BLaER1 treated with 17β-estradiol and CSF1 and Interleukin-3, amounts not matched to agents 10 nM and 100 nM (cell line): ENCODE results near the gene PCNT.

Experiments
- H3K27ac ChIP-seq, 11 experiments: shearing (Covaris generic); formaldehyde crosslinking; 2 replicates each; pipeline ENCODE4 v1.8.1; 2022
- H3K27me3 ChIP-seq, 11 experiments: shearing (Covaris generic); formaldehyde crosslinking; 2 replicates each; pipeline ENCODE4 v1.8.1; 2022
- H3K36me3 ChIP-seq, 11 experiments: shearing (Covaris generic); formaldehyde crosslinking; 2 replicates each; pipeline ENCODE4 v1.8.1; 2022
- H3K4me1 ChIP-seq, 10 experiments: shearing (Covaris generic); formaldehyde crosslinking; 2 replicates each; pipeline ENCODE4 v1.8.1; 2022
- H3K4me2 ChIP-seq, 11 experiments: shearing (Covaris generic); formaldehyde crosslinking; 2 replicates each; pipeline ENCODE4 v1.8.1; 2022
- H3K4me3 ChIP-seq, 10 experiments: shearing (Covaris generic); formaldehyde crosslinking; 2 replicates each; pipeline ENCODE4 v1.8.1; 2022
- H3K9ac ChIP-seq, 11 experiments: shearing (Covaris generic); formaldehyde crosslinking; 2 replicates each; pipeline ENCODE4 v1.8.1; 2022
- H3K9me3 ChIP-seq, 11 experiments: shearing (Covaris generic); formaldehyde crosslinking; replicated peaks in 1 of 11; 2 replicates each; pipeline ENCODE4 v1.8.1; 2022
- H4K20me1 ChIP-seq, 11 experiments: shearing (Covaris generic); formaldehyde crosslinking; 2 replicates each; pipeline ENCODE4 v1.8.1; 2022
- Cebpa-rat ChIP-seq, 11 experiments: shearing (Covaris generic); IDR thresholded peaks; 2 replicates each; pipeline ENCODE4 v1.8.1; 2022

The PCNT gene

GRCh38 chr21:46483300-46484295 lies 159.6 kb downstream of the PCNT start:
- Histone ChIP-seq H3K27me3 (no peaks in the 10 kb centered on the region), H4K20me1 (peaks cover 0 to 80% (median 19%) of the 10 kb centered on the region in 11 experiments; a peak in 17 of 22 replicates), H3K27ac (no peak overlapping the region), H3K36me3 (peaks cover 28 to 86% (median 59%) of the 10 kb centered on the region in 11 experiments), H3K4me2 (no peak overlapping the region), H3K9me3 (no peaks in the 10 kb centered on the region), H3K4me3 (no peak overlapping the region), H3K9ac (no peak overlapping the region), H3K4me1 (peaks cover 0 to 12% (median 0%) of the 10 kb centered on the region in 10 experiments; a peak in 3 of 20 replicates)
- TF ChIP-seq Cebpa-rat (IDR thresholded peaks at IDR 0.05): no peak

- H3K9me3 ChIP-seq: no peaks in the 10 kb centered on the region; a peak in 1 of 22 replicates
- no peak overlapping the region for H3K4me2 ChIP-seq
- H3K27me3 ChIP-seq: no peaks in the 10 kb centered on the region
- TF ChIP-seq Cebpa-rat (IDR thresholded peaks at IDR 0.05): no peak
- H3K9ac ChIP-seq: no peak overlapping the region
- no peak overlapping the region for H3K27ac ChIP-seq
- H3K36me3 ChIP-seq: peaks cover 35 to 87% (median 61%) of the 10 kb centered on the region in 11 experiments
- peaks cover 0 to 69% (median 14%) of the 10 kb centered on the region in 11 experiments; a peak in 15 of 22 replicates for H4K20me1 ChIP-seq
- no peak overlapping the region for H3K4me3 ChIP-seq
- H3K4me1 ChIP-seq: no peaks in the 10 kb centered on the region; a peak in 1 of 20 replicates
Measured at GRCh38 chr21:46486481-46487126, 162.6 kb downstream of the PCNT start.

DNA sequence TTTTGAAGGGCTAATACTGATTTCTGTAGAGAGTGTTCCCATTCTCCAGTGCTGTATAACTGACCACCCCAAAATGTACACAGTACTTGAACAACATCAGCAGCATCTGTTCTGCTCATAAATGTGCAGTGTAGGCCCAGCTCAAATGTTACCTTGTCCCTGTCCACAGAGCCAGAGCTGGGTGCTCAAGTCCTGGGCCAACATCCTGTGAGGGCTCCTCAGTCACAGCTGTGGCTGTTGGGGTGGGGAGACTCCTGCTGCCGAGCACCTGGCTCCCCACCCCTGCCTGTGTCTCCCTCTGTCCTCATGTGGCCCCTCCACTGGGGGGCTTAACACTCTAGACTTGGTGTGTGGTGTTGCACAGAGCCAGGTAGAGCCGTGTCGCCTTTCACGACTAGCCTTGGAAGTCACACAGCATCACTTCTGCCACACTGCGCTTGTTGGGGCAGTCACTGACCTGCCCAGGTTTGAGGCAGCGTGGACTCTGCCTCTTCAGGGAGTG lies 165.3 kb downstream of the PCNT start:
- Histone ChIP-seq H3K4me1 (no peaks in the 10 kb centered on the region), H3K36me3 (peaks cover 61 to 100% (median 81%) of the 10 kb centered on the region in 11 experiments), H3K9ac (no peak overlapping the region), H3K9me3 (peaks cover 14 to 24% (median 21%) of the 10 kb centered on the region in 11 experiments; a peak in 21 of 22 replicates), H3K27me3 (no peaks in the 10 kb centered on the region), H3K4me3 (no peak overlapping the region), H3K4me2 (no peak overlapping the region), H4K20me1 (peaks cover 0 to 43% (median 5%) of the 10 kb centered on the region in 11 experiments; a peak in 7 of 22 replicates), H3K27ac (no peak overlapping the region)
- TF ChIP-seq Cebpa-rat (IDR thresholded peaks at IDR 0.05): no peak

DNA sequence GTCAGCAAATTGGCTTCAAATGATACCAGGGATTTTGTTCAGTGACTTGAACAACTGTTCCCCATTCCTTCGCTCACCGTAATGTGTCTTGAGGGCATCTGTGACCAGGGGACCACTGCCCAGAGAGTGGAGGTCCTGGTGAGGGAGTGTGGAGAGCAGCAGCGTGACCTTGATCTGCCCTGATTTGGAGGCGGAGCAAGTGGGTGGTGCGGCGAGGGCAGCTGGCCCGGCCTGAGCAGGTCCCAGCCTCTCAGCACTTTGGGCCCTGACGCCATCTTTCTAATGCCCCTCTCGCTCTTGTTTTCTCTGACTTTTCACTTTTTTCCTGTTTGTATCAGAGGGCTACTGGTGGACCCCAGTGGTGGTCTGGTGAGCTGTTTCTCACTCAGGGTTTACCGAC lies 165.8 kb downstream of the PCNT start:
- H3K27ac ChIP-seq: no peak overlapping the region
- H4K20me1 ChIP-seq: peaks cover 0 to 37% (median 5%) of the 10 kb centered on the region in 11 experiments; a peak in 7 of 22 replicates
- H3K4me1 ChIP-seq: no peaks in the 10 kb centered on the region
- no peak for TF ChIP-seq Cebpa-rat (IDR thresholded peaks at IDR 0.05)
- H3K9ac ChIP-seq: no peak overlapping the region
- H3K9me3 ChIP-seq: peaks cover 14 to 26% (median 22%) of the 10 kb centered on the region in 11 experiments; a peak in 21 of 22 replicates
- H3K4me2 ChIP-seq: no peak overlapping the region
- H3K27me3 ChIP-seq: no peaks in the 10 kb centered on the region
- no peak overlapping the region for H3K4me3 ChIP-seq
- peaks cover 63 to 100% (median 87%) of the 10 kb centered on the region in 11 experiments for H3K36me3 ChIP-seq

DNA sequence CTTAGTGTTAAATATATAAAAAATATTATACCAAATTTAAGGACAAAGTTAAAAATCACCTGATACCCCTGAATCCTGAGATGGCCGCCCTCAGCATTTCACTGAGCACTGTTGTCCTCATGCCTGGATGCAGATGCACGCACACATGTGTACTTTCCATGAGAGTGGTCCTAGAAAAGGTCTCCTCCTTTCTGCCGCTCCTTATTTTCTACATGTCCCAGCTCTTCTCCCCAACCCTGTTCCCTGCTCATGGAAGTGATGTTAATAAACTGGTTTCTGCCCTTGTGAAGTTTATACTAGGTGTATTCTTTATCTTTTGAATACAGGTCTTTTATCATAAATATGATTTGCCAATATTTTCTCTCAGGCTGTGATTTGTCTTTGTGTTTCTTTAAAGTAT lies 167.6 kb downstream of the PCNT start:
- H3K4me2 ChIP-seq: no peak overlapping the region

GRCh38 chr21:46492851-46493250 lies 168.9 kb downstream of the PCNT start:
- Histone ChIP-seq H3K4me1 (no peaks in the 10 kb centered on the region), H3K27me3 (no peaks in the 10 kb centered on the region), H3K27ac (no peak overlapping the region), H4K20me1 (peaks cover 0 to 22% (median 5%) of the 10 kb centered on the region in 11 experiments; a peak in 7 of 22 replicates), H3K4me2 (no peak overlapping the region), H3K36me3 (peaks cover 73 to 99% (median 89%) of the 10 kb centered on the region in 11 experiments), H3K9ac (no peak overlapping the region), H3K4me3 (no peak overlapping the region; a peak in 1 of 20 replicates), H3K9me3 (peaks cover 14 to 26% (median 22%) of the 10 kb centered on the region in 11 experiments; a peak in 21 of 22 replicates)
- no peak for TF ChIP-seq Cebpa-rat (IDR thresholded peaks at IDR 0.05)

More for the DNA sequence above, 167.6 kb downstream of the PCNT start:
- Histone ChIP-seq H3K4me3 (no peak overlapping the region), H4K20me1 (peaks cover 0 to 30% (median 5%) of the 10 kb centered on the region in 11 experiments; a peak in 7 of 22 replicates), H3K4me1 (no peaks in the 10 kb centered on the region), H3K36me3 (peaks cover 71 to 99% (median 85%) of the 10 kb centered on the region in 11 experiments), H3K27ac (no peak overlapping the region), H3K9ac (no peak overlapping the region), H3K9me3 (peaks cover 14 to 26% (median 22%) of the 10 kb centered on the region in 11 experiments; a peak in 21 of 22 replicates), H3K27me3 (no peaks in the 10 kb centered on the region)
- TF ChIP-seq Cebpa-rat (IDR thresholded peaks at IDR 0.05): no peak

- peaks cover 0 to 15% (median 5%) of the 10 kb centered on the region in 11 experiments; a peak in 7 of 22 replicates for H4K20me1 ChIP-seq
- no peak overlapping the region for H3K9ac ChIP-seq
- H3K27ac ChIP-seq: no peak overlapping the region
- H3K4me3 ChIP-seq: no peak overlapping the region
- H3K4me2 ChIP-seq: no peak overlapping the region
- peaks cover 82 to 99% (median 93%) of the 10 kb centered on the region in 11 experiments for H3K36me3 ChIP-seq
- 0 out of 22 replicates have a peak, but pooled peaks of 2 of the 11 experiments have one; percentile 25 to 28 for TF ChIP-seq Cebpa-rat (IDR thresholded peaks at IDR 0.05)
- peaks cover 0 to 8% (median 0%) of the 10 kb centered on the region in 10 experiments; a peak in 4 of 20 replicates for H3K4me1 ChIP-seq
- peaks cover 14 to 26% (median 22%) of the 10 kb centered on the region in 11 experiments; a peak in 21 of 22 replicates for H3K9me3 ChIP-seq
- no peaks in the 10 kb centered on the region for H3K27me3 ChIP-seq
Measured at GRCh38 chr21:46493828-46494227, 169.9 kb downstream of the PCNT start.
